ENCODE data around the gene OPA1. TPM values are rescaled to one million over a fixed set of nuclear protein-coding genes. Genes with fewer than 3 reads are reported as not detected.
A peak's percentile ranks its signal among the peaks of the same experiment; 100 is the strongest.

OPA1 gene
- total RNA-seq, 1 experiment from 2014 or later, result 75.4 TPM

GRCh38 chr3:193593668-193594030 is 641 bp downstream of the OPA1 start:
- Histone ChIP-seq H4K5ac (ENCODE audit: insufficient read length, low read depth, low read length) (no peak overlapping the region), H3K23ac (ENCODE audit: insufficient read length, low read depth, low read length) (no peak overlapping the region), H3K9me3 (ENCODE audit: control insufficient read depth, low read depth, low read length) (no peaks in the 10 kb centered on the region), H3K18ac (ENCODE audit: insufficient read length, low read depth, low read length) (no peak overlapping the region), H3K23me2 (ENCODE audit: insufficient read length, low read depth, low read length, poor library complexity, severe bottlenecking) (peaks cover 6% of the 10 kb centered on the region), H3K27me3 (ENCODE audit: insufficient read depth, low read length) (no peaks in the 10 kb centered on the region), H2AK5ac (ENCODE audit: insufficient read length, low read length) (no peak overlapping the region), H3K4me2 (ENCODE audit: insufficient read depth, insufficient read length, low read length) (peak overlapping the region; percentile 100), H3K14ac (ENCODE audit: insufficient read depth, low read length) (peak overlapping the region; percentile 61; the same call in 1 of the 2 replicates), H3K4me1 (ENCODE audit: insufficient read depth, low read length) (no peaks in the 10 kb centered on the region), H2BK20ac (ENCODE audit: low read depth, low read length, poor library complexity, severe bottlenecking) (no peak overlapping the region), H3K79me1 (ENCODE audit: insufficient read depth, low read depth, low read length, poor library complexity, severe bottlenecking) (no peaks in the 10 kb centered on the region), H2BK5ac (ENCODE audit: insufficient read length, low read length) (no peak overlapping the region), H2BK12ac (ENCODE audit: insufficient read length, low read depth, low read length) (peak overlapping the region; percentile 65), H4K91ac (ENCODE audit: insufficient read length, low read depth, low read length) (no peak overlapping the region), H3K9ac (ENCODE audit: extremely low read depth, insufficient read length, low read length) (peak overlapping the region; percentile 97), H2BK120ac (ENCODE audit: low read depth, low read length, poor library complexity, severe bottlenecking) (no peak overlapping the region), H3K56ac (ENCODE audit: insufficient read length, low read depth, low read length) (no peak overlapping the region), H3K4ac (ENCODE audit: low read depth, low read length) (no peak overlapping the region), H2BK15ac (ENCODE audit: low read depth, low read length) (no peak overlapping the region), H3K79me2 (ENCODE audit: insufficient read depth, low read length) (peaks cover 10% of the 10 kb centered on the region; the same call in 1 of the 2 replicates), H2AFZ (ENCODE audit: low read length) (no peak overlapping the region), H4K20me1 (ENCODE audit: control insufficient read depth, insufficient read depth, insufficient read length) (no peaks in the 10 kb centered on the region), H3K27ac (ENCODE audit: insufficient read length, low read depth, low read length) (peak overlapping the region; percentile 44), H4K8ac (replicated peaks; ENCODE audit: insufficient read length, low read depth, low read length) (no peak overlapping the region), H3T11ph (ENCODE audit: low read length) (no peak overlapping the region)
- DNase-seq, result no peak
- peak overlapping the region; percentile 62 to 95 (median 90) for H3K27ac Mint-ChIP-seq
- H3K27me3 Mint-ChIP-seq (ENCODE audit: low read depth), result peaks cover 10% of the 10 kb centered on the region
- H3K36me3 Mint-ChIP-seq (ENCODE audit: insufficient read depth in 1 of 3, low read depth in 3 of 3), result peaks cover 8 to 17% (median 8%) of the 10 kb centered on the region in 3 experiments; a peak in 6 of 7 replicates
- H3K9me3 Mint-ChIP-seq, result no peaks in the 10 kb centered on the region; a peak in 2 of 5 replicates
- peaks cover 28 to 34% of the 10 kb centered on the region in 2 experiments for H3K4me1 Mint-ChIP-seq
- no CpG with 5 or more reads among the region's 11 CpGs for WGBS (ENCODE audit: extremely low coverage, insufficient read length, low lambda C conversion rate)
- peak overlapping the region; percentile 94 to 95 for H3K4me3 Mint-ChIP-seq
- TF ChIP-seq CTCF (conservative IDR thresholded peaks at IDR 0.05), result no peak
